ENCODE measurements around the gene GSG1L.
A peak's percentile ranks its signal among the peaks of the same experiment; 100 is the strongest.

The GSG1L gene

GRCh38 chr16:28013878-28014277 is 49.6 kb downstream of the GSG1L start:
- no peak for DNase-seq

- DNase-seq, result no peak
Measured at GRCh38 chr16:28013392-28013791, 50.1 kb downstream of the GSG1L start.

- DNase-seq, result peak; percentile 7 to 24
Measured at GRCh38 chr16:28011971-28012445, 51.5 kb downstream of the GSG1L start.

GRCh38 chr16:28011223-28011622 is 52.3 kb downstream of the GSG1L start:
- no peak for DNase-seq

GRCh38 chr16:28010671-28011070 is 52.8 kb downstream of the GSG1L start:
- DNase-seq, result peak in 1 of 2 donors; percentile 42

- no peak for DNase-seq
Measured at GRCh38 chr16:28009586-28010373, 53.7 kb downstream of the GSG1L start.

- DNase-seq, result no peak
Measured at GRCh38 chr16:28003923-28004322, 59.6 kb downstream of the GSG1L start.

- no peak for DNase-seq
Measured at GRCh38 chr16:28003021-28003865, 60.3 kb downstream of the GSG1L start.

- no peak for DNase-seq
Measured at GRCh38 chr16:28001642-28002041, 61.9 kb downstream of the GSG1L start.

GRCh38 chr16:28001184-28001583 is 62.3 kb downstream of the GSG1L start:
- no peak for DNase-seq

- no peak for DNase-seq
Measured at GRCh38 chr16:28000314-28001169, 63.0 kb downstream of the GSG1L start.

- DNase-seq, result no peak
Measured at GRCh38 chr16:27999687-28000086, 63.8 kb downstream of the GSG1L start.

- DNase-seq, result no peak
Measured at GRCh38 chr16:27995378-27995777, 68.1 kb downstream of the GSG1L start.

- no peak for DNase-seq
Measured at GRCh38 chr16:27994686-27995085, 68.8 kb downstream of the GSG1L start.

GRCh38 chr16:27993587-27993986 is 69.9 kb downstream of the GSG1L start:
- no peak for DNase-seq

- no peak for DNase-seq
Measured at GRCh38 chr16:27991876-27992275, 71.6 kb downstream of the GSG1L start.

GRCh38 chr16:27985981-27986380 is 77.5 kb downstream of the GSG1L start:
- no peak for DNase-seq

GRCh38 chr16:27984121-27984520 is 79.4 kb downstream of the GSG1L start:
- DNase-seq, result no peak

GRCh38 chr16:27983244-27983643 is 80.3 kb downstream of the GSG1L start:
- DNase-seq, result no peak

GRCh38 chr16:27982184-27982583 is 81.3 kb downstream of the GSG1L start:
- no peak for DNase-seq

GRCh38 chr16:27980919-27981700 is 82.4 kb downstream of the GSG1L start:
- DNase-seq, result no peak

Data from inflammatory macrophage (primary cell).